ENCODE results near the gene LYRM7. TPM values are rescaled to one million over a fixed set of nuclear protein-coding genes. Genes with fewer than 3 reads are reported as not detected.

LYRM7 gene
- total and polyA plus RNA-seq, 12 donors: 5.3 to 31.5 (median 23.9) TPM

DNA sequence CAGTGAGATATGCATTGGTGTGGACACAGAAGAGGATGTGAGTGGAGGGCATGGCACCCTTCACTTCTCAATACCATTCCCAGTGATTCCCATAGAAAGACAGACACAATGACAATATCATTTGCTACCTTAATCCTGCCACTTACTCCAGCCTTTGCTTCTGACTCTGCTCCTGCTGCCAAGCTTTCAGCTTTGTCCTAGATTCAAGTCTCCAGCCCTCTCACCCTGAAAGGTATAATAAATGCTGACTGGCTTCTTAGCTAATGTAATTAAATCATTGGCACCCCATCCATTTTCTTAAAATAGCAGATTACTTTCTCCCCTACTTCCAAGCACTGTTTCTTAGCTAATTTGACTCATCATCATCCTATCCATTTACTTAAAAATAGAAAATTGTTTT is 52.0 kb downstream of the LYRM7 start:
- no peak overlapping the region for H3K27ac ChIP-seq
- DNase-seq (no peak), ATAC-seq (no peak)
- H3K4me1 ChIP-seq: peaks cover 0 to 25% (median 0%) of the 10 kb centered on the region in 9 donors
- TF ChIP-seq, protein P1, sequence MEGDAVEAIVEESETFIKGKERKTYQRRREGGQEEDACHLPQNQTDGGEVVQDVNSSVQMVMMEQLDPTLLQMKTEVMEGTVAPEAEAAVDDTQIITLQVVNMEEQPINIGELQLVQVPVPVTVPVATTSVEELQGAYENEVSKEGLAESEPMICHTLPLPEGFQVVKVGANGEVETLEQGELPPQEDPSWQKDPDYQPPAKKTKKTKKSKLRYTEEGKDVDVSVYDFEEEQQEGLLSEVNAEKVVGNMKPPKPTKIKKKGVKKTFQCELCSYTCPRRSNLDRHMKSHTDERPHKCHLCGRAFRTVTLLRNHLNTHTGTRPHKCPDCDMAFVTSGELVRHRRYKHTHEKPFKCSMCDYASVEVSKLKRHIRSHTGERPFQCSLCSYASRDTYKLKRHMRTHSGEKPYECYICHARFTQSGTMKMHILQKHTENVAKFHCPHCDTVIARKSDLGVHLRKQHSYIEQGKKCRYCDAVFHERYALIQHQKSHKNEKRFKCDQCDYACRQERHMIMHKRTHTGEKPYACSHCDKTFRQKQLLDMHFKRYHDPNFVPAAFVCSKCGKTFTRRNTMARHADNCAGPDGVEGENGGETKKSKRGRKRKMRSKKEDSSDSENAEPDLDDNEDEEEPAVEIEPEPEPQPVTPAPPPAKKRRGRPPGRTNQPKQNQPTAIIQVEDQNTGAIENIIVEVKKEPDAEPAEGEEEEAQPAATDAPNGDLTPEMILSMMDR (IDR thresholded peaks at IDR 0.05): no peak
- H3K27me3 ChIP-seq: no peaks in the 10 kb centered on the region
- H3K36me3 ChIP-seq: no peaks in the 10 kb centered on the region
- intact Hi-C loops (cut with DNase I): no loop called here
- no peak overlapping the region for H3K4me3 ChIP-seq
- H3K9me3 ChIP-seq: no peaks in the 10 kb centered on the region

DNA sequence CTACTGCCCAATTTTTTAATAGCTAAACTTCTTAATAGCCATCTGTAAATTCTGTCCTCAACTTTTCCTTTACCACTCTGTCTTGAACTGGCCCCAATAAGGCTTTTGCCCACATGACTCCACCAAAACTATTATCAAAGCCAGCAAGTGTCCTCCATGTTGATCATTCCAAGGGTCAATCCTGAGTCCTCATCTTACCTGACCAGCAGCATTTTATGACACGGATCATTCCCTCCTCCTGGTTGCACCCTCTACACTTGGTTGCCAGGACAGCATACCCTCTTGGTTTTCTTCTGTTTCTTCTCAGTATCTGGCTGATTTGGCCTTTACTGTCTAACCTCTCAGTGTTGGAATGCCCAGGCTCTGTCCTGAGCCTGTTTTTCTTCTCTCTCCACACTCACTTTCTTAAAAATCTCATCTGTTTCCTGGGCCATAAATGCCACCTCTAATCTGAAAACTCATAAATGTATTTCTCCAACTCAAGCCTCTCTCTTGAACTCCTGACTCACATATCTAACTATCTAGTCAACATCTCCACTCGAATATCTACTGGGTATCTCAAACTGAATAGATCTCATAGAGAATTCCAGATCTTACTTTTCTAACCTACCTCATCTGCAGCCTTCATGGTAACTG is 53.1 kb downstream of the LYRM7 start:
- Histone ChIP-seq H3K36me3 (no peaks in the 10 kb centered on the region), H3K9me3 (no peaks in the 10 kb centered on the region), H3K27me3 (no peaks in the 10 kb centered on the region), H3K27ac (peak overlapping the region in 1 of 10 donors; percentile 52), H3K4me1 (peaks cover 0 to 25% (median 0%) of the 10 kb centered on the region in 9 donors), H3K4me3 (no peak overlapping the region)
- no peak for ATAC-seq
- TF ChIP-seq, protein P1 (IDR thresholded peaks at IDR 0.05): no peak
- DNase-seq: no peak
- WGBS, 2 donors: 78 to 79% methylated on average over 2 of the region's 2 CpGs
- intact Hi-C loops (cut with DNase I): no loop called here

DNA sequence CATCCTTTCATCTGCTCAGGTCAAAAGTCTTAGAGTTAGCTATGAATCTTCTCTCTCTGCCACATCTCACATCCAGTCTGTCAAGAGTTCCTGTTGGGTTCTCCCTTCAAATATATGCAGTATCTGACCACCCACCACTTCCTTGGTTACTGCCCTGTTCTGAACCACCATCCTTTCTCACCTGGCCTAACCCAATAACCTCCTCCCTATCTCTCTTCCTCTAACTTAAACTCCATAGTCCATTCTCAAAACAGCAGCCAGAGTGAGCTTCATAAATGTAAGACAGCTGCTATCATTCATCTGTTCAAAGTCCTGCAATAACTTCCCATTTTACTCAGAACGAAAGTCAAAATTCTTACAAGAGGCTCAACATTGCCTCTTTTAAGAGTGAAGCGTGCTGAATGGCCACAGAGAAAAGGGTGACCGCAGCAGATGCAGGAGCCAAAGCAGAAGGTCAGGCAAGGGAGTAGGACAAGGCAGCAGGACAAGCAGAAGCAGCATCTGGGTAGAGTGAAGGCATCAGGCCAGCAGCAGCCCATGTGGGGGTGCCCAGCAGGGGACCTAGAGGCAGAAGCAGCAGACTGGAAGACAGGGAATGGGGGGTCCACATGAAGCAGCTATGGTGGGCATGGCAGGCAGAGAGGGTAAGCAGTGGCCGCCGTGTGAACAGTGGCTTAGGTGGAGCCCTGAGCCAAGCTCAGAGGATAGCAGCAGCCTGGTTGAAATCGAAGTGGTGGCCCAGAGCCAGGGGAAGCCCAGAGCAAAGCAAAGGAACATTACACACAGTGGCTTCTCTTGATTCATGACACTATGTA is 53.9 kb downstream of the LYRM7 start:
- DNase-seq: peak; percentile 10 to 24
- H3K27me3 ChIP-seq: no peaks in the 10 kb centered on the region
- TF ChIP-seq, protein P1 (IDR thresholded peaks at IDR 0.05): no peak
- H3K9me3 ChIP-seq: no peaks in the 10 kb centered on the region
- H3K36me3 ChIP-seq: no peaks in the 10 kb centered on the region
- peak in 7 of 8 donors; percentile 41 to 77 (median 69) for ATAC-seq
- peak overlapping the region in 1 of 10 donors; percentile 77 for H3K27ac ChIP-seq
- peaks cover 0 to 25% (median 0%) of the 10 kb centered on the region in 9 donors for H3K4me1 ChIP-seq
- intact Hi-C loops (cut with DNase I): no loop called here
- WGBS, 2 donors: 75% methylated on average over 6 of the region's 6 CpGs
- no peak overlapping the region for H3K4me3 ChIP-seq

DNA sequence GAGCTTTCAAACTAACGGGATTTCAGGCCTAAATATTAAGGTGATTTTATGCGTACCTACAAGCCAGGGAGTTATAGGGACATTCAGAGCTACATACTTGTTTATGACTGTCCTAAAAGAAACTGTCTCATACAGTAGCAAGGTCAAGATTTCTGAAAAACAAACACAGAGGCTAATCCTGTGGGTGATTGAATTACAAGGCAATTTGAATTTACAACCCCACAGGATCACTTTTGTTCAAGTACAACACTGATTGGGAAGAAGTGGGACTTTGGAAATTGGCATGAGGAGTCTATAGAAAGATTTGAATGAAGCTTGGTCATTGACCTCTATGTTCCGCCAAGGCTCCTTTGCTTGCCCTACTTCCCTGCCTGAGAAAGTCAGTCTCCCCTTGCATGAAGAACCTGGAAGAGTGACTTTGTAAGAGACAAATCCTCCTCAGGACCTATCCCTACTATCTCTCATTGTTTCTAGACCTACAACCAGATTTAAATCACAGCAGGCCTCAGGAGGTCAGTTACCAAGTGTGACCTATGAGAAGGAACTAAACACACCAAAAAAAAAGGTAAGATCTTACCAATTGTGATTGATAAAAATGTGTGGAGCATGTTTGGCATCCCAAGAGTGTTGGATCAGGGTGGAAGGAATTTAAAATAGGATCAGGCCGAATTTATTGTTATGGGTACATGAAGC is 54.7 kb downstream of the LYRM7 start:
- Histone ChIP-seq H3K27ac (peak overlapping the region in 1 of 10 donors; percentile 77), H3K4me1 (peaks cover 0 to 25% (median 0%) of the 10 kb centered on the region in 9 donors), H3K4me3 (no peak overlapping the region), H3K36me3 (no peaks in the 10 kb centered on the region), H3K9me3 (no peaks in the 10 kb centered on the region), H3K27me3 (no peaks in the 10 kb centered on the region)
- intact Hi-C loops (cut with DNase I): no loop called here
- 83 to 92% methylated on average over 4 of the region's 4 CpGs for WGBS, 2 donors
- no peak for ATAC-seq
- no peak for DNase-seq
- TF ChIP-seq, protein P1 (IDR thresholded peaks at IDR 0.05): no peak
